GM19193 (cell line): ENCODE data around the gene FOXO1.

ENCODE experiments used
- POLR2A ChIP-seq: IDR thresholded peaks from 4 replicates; pipeline ENCODE4 v1.6.1; 2011; ENCODE audit not compliant: insufficient read depth, insufficient read length; ENCODE audit errors: extremely low read depth

The FOXO1 gene

GRCh38 chr13:40670307-40670706, 3.9 kb upstream of the FOXO1 start:
- no peak for TF ChIP-seq POLR2A

- no peak for TF ChIP-seq POLR2A
These were observed 1.9 kb upstream of the FOXO1 start for GRCh38 chr13:40668335-40668734.

GRCh38 chr13:40667622-40667978, 1.2 kb upstream of the FOXO1 start:
- TF ChIP-seq POLR2A: no peak

- no peak for TF ChIP-seq POLR2A
These were observed 636 bp upstream of the FOXO1 start for GRCh38 chr13:40666933-40667621.

GRCh38 chr13:40665126-40666044, 1.1 kb downstream of the FOXO1 start:
- TF ChIP-seq POLR2A: no peak

- peak; percentile 64 for TF ChIP-seq POLR2A
These were observed 1.9 kb downstream of the FOXO1 start for GRCh38 chr13:40664350-40665125.

- peak; percentile 39 for TF ChIP-seq POLR2A
These were observed 2.4 kb downstream of the FOXO1 start for GRCh38 chr13:40664100-40664349.

- no peak for TF ChIP-seq POLR2A
These were observed 3.6 kb downstream of the FOXO1 start for GRCh38 chr13:40662866-40663265.

- TF ChIP-seq POLR2A: no peak
These were observed 4.4 kb downstream of the FOXO1 start for GRCh38 chr13:40661875-40662665.

- no peak for TF ChIP-seq POLR2A
These were observed 5.7 kb downstream of the FOXO1 start for GRCh38 chr13:40660692-40661091.

- TF ChIP-seq POLR2A: no peak
These were observed 6.2 kb downstream of the FOXO1 start for GRCh38 chr13:40660141-40660664.

GRCh38 chr13:40657951-40658350, 8.5 kb downstream of the FOXO1 start:
- no peak for TF ChIP-seq POLR2A

GRCh38 chr13:40657307-40657706, 9.1 kb downstream of the FOXO1 start:
- no peak for TF ChIP-seq POLR2A

- TF ChIP-seq POLR2A: no peak
These were observed 10.1 kb downstream of the FOXO1 start for GRCh38 chr13:40656358-40656757.
